Measurements from ENCODE around the gene GMPS. TPM values are rescaled to one million over a fixed set of nuclear protein-coding genes. Genes with fewer than 3 reads are reported as not detected.

The GMPS gene
- total and polyA plus RNA-seq, 2 of the 13 experiments (the other 11 are each of a cell fraction or from before 2014, with no cell fraction given) = 29.6 to 85.5 TPM

- TF ChIP-seq ZNF274 (CRISPR knock-in tag; IDR thresholded peaks at IDR 0.05) (peak; percentile 47; the same call in 1 of the 2 replicates), HNRNPLL (IDR thresholded peaks at IDR 0.05; ENCODE audit: low read depth, low read length, poor library complexity, severe bottlenecking) (peak; percentile 46), SRF (IDR thresholded peaks at IDR 0.05; ENCODE audit: low read depth, low read length) (no peak), ZNF558 (CRISPR knock-in tag; IDR thresholded peaks at IDR 0.05; ENCODE audit: borderline replicate concordance) (peak; percentile 55; the same call in 1 of the 2 replicates), ZNF354B (CRISPR knock-in tag; IDR thresholded peaks at IDR 0.05) (no peak), NFYC (CRISPR knock-in tag; IDR thresholded peaks at IDR 0.05) (no peak), ZC3H4 (CRISPR knock-in tag; IDR thresholded peaks at IDR 0.05; ENCODE audit: borderline replicate concordance) (no peak), ZNF318 (CRISPR knock-in tag; IDR thresholded peaks at IDR 0.05) (no peak), TGIF2 (CRISPR knock-in tag; IDR thresholded peaks at IDR 0.05) (no peak), ZNF773 (CRISPR knock-in tag; IDR thresholded peaks at IDR 0.05; ENCODE audit: borderline replicate concordance) (no peak), ELF1 (CRISPR knock-in tag; IDR thresholded peaks at IDR 0.05) (peak; percentile 60)
- TF ChIP-seq, protein P1, sequence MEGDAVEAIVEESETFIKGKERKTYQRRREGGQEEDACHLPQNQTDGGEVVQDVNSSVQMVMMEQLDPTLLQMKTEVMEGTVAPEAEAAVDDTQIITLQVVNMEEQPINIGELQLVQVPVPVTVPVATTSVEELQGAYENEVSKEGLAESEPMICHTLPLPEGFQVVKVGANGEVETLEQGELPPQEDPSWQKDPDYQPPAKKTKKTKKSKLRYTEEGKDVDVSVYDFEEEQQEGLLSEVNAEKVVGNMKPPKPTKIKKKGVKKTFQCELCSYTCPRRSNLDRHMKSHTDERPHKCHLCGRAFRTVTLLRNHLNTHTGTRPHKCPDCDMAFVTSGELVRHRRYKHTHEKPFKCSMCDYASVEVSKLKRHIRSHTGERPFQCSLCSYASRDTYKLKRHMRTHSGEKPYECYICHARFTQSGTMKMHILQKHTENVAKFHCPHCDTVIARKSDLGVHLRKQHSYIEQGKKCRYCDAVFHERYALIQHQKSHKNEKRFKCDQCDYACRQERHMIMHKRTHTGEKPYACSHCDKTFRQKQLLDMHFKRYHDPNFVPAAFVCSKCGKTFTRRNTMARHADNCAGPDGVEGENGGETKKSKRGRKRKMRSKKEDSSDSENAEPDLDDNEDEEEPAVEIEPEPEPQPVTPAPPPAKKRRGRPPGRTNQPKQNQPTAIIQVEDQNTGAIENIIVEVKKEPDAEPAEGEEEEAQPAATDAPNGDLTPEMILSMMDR (CRISPR knock-in tag; IDR thresholded peaks at IDR 0.05) = peak; percentile 85
- TF ChIP-seq, protein P2, sequence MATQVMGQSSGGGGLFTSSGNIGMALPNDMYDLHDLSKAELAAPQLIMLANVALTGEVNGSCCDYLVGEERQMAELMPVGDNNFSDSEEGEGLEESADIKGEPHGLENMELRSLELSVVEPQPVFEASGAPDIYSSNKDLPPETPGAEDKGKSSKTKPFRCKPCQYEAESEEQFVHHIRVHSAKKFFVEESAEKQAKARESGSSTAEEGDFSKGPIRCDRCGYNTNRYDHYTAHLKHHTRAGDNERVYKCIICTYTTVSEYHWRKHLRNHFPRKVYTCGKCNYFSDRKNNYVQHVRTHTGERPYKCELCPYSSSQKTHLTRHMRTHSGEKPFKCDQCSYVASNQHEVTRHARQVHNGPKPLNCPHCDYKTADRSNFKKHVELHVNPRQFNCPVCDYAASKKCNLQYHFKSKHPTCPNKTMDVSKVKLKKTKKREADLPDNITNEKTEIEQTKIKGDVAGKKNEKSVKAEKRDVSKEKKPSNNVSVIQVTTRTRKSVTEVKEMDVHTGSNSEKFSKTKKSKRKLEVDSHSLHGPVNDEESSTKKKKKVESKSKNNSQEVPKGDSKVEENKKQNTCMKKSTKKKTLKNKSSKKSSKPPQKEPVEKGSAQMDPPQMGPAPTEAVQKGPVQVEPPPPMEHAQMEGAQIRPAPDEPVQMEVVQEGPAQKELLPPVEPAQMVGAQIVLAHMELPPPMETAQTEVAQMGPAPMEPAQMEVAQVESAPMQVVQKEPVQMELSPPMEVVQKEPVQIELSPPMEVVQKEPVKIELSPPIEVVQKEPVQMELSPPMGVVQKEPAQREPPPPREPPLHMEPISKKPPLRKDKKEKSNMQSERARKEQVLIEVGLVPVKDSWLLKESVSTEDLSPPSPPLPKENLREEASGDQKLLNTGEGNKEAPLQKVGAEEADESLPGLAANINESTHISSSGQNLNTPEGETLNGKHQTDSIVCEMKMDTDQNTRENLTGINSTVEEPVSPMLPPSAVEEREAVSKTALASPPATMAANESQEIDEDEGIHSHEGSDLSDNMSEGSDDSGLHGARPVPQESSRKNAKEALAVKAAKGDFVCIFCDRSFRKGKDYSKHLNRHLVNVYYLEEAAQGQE (IDR thresholded peaks at IDR 0.05; ENCODE audit: borderline replicate concordance in 1 of 2, low read depth in 1 of 2, low read length in 2 of 2) = peak in 1 of 2 experiments; percentile 28; a peak in 1 of 4 replicates
Observed at GRCh38 chr3:155870133-155870944, at the start of gene GMPS (continued).
